HG03103 (cell line): ENCODE data around the gene DOLPP1.
"Not testable (repeated sequence)": the region's sequence is repeated elsewhere in the genome, so short reads cannot be mapped to it uniquely, and the experiment has no call there.

ENCODE experiments used
- ATAC-seq: cut with Tn5 transposase; IDR thresholded peaks from one replicate; pipeline ENCODE4 v1.9.1; 2021; ENCODE audit warnings: low read depth; ENCODE audit not compliant: unreplicated experiment

Gene DOLPP1

GRCh38 chr9:129109952-129110739 lies 29.2 kb downstream of the DOLPP1 start:
- ATAC-seq, result peak; percentile 4

GRCh38 chr9:129110740-129111527 lies 30.0 kb downstream of the DOLPP1 start, which contains the start of the genes CRAT and PTPA:
Gene CRAT, minus strand, starts transcription at chr9:129110793. Its CDS starts 284 bp downstream, at chr9:129110509.
Gene PTPA, plus strand, starts transcription at chr9:129111415. Its CDS starts 186 bp downstream, at chr9:129111601.
- ATAC-seq, result peak; percentile 68

GRCh38 chr9:129111528-129112151 lies 30.7 kb downstream of the DOLPP1 start:
- peak; percentile 14 for ATAC-seq

GRCh38 chr9:129112526-129112925 lies 31.6 kb downstream of the DOLPP1 start:
- ATAC-seq, result not testable (repeated sequence)

GRCh38 chr9:129113645-129114304 lies 32.9 kb downstream of the DOLPP1 start:
- no peak for ATAC-seq

GRCh38 chr9:129118799-129119198 lies 37.9 kb downstream of the DOLPP1 start:
- no peak for ATAC-seq

GRCh38 chr9:129121483-129121882 lies 40.6 kb downstream of the DOLPP1 start:
- ATAC-seq, result no peak

GRCh38 chr9:129122133-129122532 lies 41.2 kb downstream of the DOLPP1 start:
- ATAC-seq, result no peak

GRCh38 chr9:129122976-129123375 lies 42.1 kb downstream of the DOLPP1 start:
- not testable (repeated sequence) for ATAC-seq

- no peak for ATAC-seq
Measured at GRCh38 chr9:129124506-129125069, 43.7 kb downstream of the DOLPP1 start.

- ATAC-seq, result no peak
Measured at GRCh38 chr9:129125478-129125877, 44.6 kb downstream of the DOLPP1 start.

GRCh38 chr9:129126749-129127618 lies 46.1 kb downstream of the DOLPP1 start:
- ATAC-seq, result no peak

- no peak for ATAC-seq
Measured at GRCh38 chr9:129128689-129129088, 47.8 kb downstream of the DOLPP1 start.

GRCh38 chr9:129130271-129130670 lies 49.4 kb downstream of the DOLPP1 start:
- not testable (repeated sequence) for ATAC-seq

- no peak for ATAC-seq
Measured at GRCh38 chr9:129130791-129131190, 49.9 kb downstream of the DOLPP1 start.

- ATAC-seq, result no peak
Measured at GRCh38 chr9:129131300-129132145, 50.6 kb downstream of the DOLPP1 start.

GRCh38 chr9:129133082-129133481 lies 52.2 kb downstream of the DOLPP1 start:
- no peak for ATAC-seq

GRCh38 chr9:129135476-129135875 lies 54.6 kb downstream of the DOLPP1 start:
- no peak for ATAC-seq
